GM23338 (cell line): ENCODE results near the gene COX15. TPM values are rescaled to one million over a fixed set of nuclear protein-coding genes. Genes with fewer than 3 reads are reported as not detected.

ENCODE experiments used
- ATAC-seq: fragments of 200-7000 bp; cut with Tn5 transposase; 3 replicates; pipeline ENCODE4 v1.9.1; 2020
- DNase-seq: peaks from one replicate; pipeline ENCODE4 v3.0.0-alpha.2; 2015; ENCODE audit warnings: low spot score
- H2AFZ ChIP-seq: fragments of 200-600 bp; sonication (generic); 2 replicates; pipeline ENCODE4 v1.8.0; 2016; ENCODE audit warnings: antibody characterized with exemption, mild to moderate bottlenecking, moderate library complexity
- H3F3A ChIP-seq: fragments of 200-600 bp; sonication (generic); replicated peaks from 2 replicates; pipeline ENCODE4 v1.8.0; 2017; ENCODE audit warnings: antibody characterized with exemption, mixed run types, low read depth
- H3K27ac ChIP-seq: fragments of 200-600 bp; sonication (generic); 2 replicates; pipeline ENCODE4 v1.6.1; 2016; ENCODE audit warnings: low read depth
- H3K27me3 ChIP-seq: fragments of 200-600 bp; sonication (generic); 2 replicates; pipeline ENCODE4 v1.8.0; 2016; ENCODE audit warnings: mild to moderate bottlenecking, mixed run types, moderate library complexity; ENCODE audit not compliant: insufficient read depth
- H3K36me3 ChIP-seq: fragments of 200-600 bp; sonication (generic); 2 replicates; pipeline ENCODE4 v1.8.0; 2016; ENCODE audit warnings: mild to moderate bottlenecking; ENCODE audit not compliant: insufficient read depth
- H3K4me1 ChIP-seq: fragments of 200-600 bp; sonication (generic); 2 replicates; pipeline ENCODE4 v1.8.0; 2016; ENCODE audit warnings: mild to moderate bottlenecking, moderate library complexity; ENCODE audit not compliant: insufficient read depth
- H3K4me2 ChIP-seq: fragments of 200-600 bp; sonication (generic); 2 replicates; pipeline ENCODE4 v1.7.1; 2017; ENCODE audit warnings: mixed run types
- H3K4me3 ChIP-seq: fragments of 200-600 bp; sonication (generic); 2 replicates; pipeline ENCODE4 v1.6.1; 2016; ENCODE audit warnings: mixed run types
- H3K79me2 ChIP-seq: fragments of 200-600 bp; sonication (generic); replicated peaks from 2 replicates; pipeline ENCODE4 v1.8.0; 2017; ENCODE audit warnings: mild to moderate bottlenecking; ENCODE audit not compliant: insufficient read depth
- H3K9me2 ChIP-seq: fragments of 200-600 bp; sonication (generic); 2 replicates; pipeline ENCODE4 v1.8.0; 2017; ENCODE audit not compliant: insufficient read depth
- H4K20me1 ChIP-seq: fragments of 200-600 bp; sonication (generic); replicated peaks from 2 replicates; pipeline ENCODE4 v1.8.0; 2017; ENCODE audit warnings: mild to moderate bottlenecking; ENCODE audit not compliant: insufficient read depth
- H3K27ac Mint-ChIP-seq: 2 replicates; pipeline ENCODE4 v1.8.0; 2020; ENCODE audit warnings: inconsistent platforms, mild to moderate bottlenecking, moderate library complexity, mixed read lengths
- H3K27me3 Mint-ChIP-seq: 3 replicates; pipeline ENCODE4 v1.8.0; 2022; ENCODE audit warnings: low read depth, mild to moderate bottlenecking, moderate library complexity, mixed read lengths, inconsistent platforms; ENCODE audit not compliant: insufficient read depth, poor library complexity
- H3K36me3 Mint-ChIP-seq: 3 replicates; pipeline ENCODE4 v1.8.0; 2021; ENCODE audit warnings: low read depth, mild to moderate bottlenecking, inconsistent platforms, moderate library complexity, mixed read lengths
- H3K4me1 Mint-ChIP-seq: 3 replicates; pipeline ENCODE4 v1.8.0; 2020; ENCODE audit warnings: mild to moderate bottlenecking, inconsistent platforms, mixed read lengths
- H3K4me3 Mint-ChIP-seq: 3 replicates; pipeline ENCODE4 v1.8.0; 2021; ENCODE audit warnings: moderate library complexity, mild to moderate bottlenecking, inconsistent platforms, mixed read lengths
- H3K9me3 Mint-ChIP-seq: 3 replicates; pipeline ENCODE4 v1.8.0; 2020; ENCODE audit warnings: moderate library complexity, mild to moderate bottlenecking, inconsistent platforms, mixed read lengths
- CREB1 ChIP-seq: fragments of 250-450 bp; sonication (Bioruptor Pico); IDR thresholded peaks from 2 replicates; pipeline ENCODE4 v1.5.0; 2020; ENCODE audit warnings: low read depth, mild to moderate bottlenecking, moderate library complexity
- EZH2phosphoT487 ChIP-seq: fragments of 200-600 bp; sonication (generic); IDR thresholded peaks from one replicate; pipeline ENCODE4 v1.8.1; 2018; ENCODE audit warnings: antibody characterized with exemption; ENCODE audit not compliant: unreplicated experiment
- JUNB ChIP-seq: IDR thresholded peaks from one replicate; pipeline ENCODE4 v1.6.1; 2016; ENCODE audit warnings: antibody characterized with exemption; ENCODE audit not compliant: unreplicated experiment
- ZNF331 ChIP-seq: fragments of 250-450 bp; sonication (Bioruptor Pico); IDR thresholded peaks from 2 replicates; pipeline ENCODE4 v1.5.0; 2020; ENCODE audit warnings: low read depth, mild to moderate bottlenecking, moderate library complexity
- polyA plus RNA-seq: library from polyadenylated mRNA; unstranded; fragments of >200 nt; fragmentation: Nextera tagmentation; extraction: Ambion mirVana; gene quantifications from 2 replicates; pipeline ENCODE4 v1.2.1, GENCODE V29; 2016
- total RNA-seq: library from RNA; depleted of rRNA; stranded (reverse); fragments of >200 nt; shearing (Covaris generic); gene quantifications from 2 replicates; pipeline ENCODE4 v1.2.3, GENCODE V29; 2014
- TF ChIP-seq, protein P1 (sequence below): fragments of 250-450 bp; sonication (Bioruptor Pico); IDR thresholded peaks from 2 replicates; pipeline ENCODE4 v1.5.0; 2020; ENCODE audit warnings: mild to moderate bottlenecking, moderate library complexity
- TF ChIP-seq, protein P2 (sequence below), 2 experiments: fragments of 200-600 bp in 1 of 2; sonication (generic) in 1 of 2; conservative IDR thresholded peaks; 2 replicates each; pipeline versions ENCODE4 v1.5.1 to v1.6.1; 2016 to 2017; ENCODE audit warnings: antibody characterized with exemption in 2 of 2, low read depth in 2 of 2, mild to moderate bottlenecking in 2 of 2, moderate library complexity in 1 of 2

Gene COX15
- total and polyA plus RNA-seq, 2 experiments from 2014 or later = 22.3 to 38.1 TPM

DNA sequence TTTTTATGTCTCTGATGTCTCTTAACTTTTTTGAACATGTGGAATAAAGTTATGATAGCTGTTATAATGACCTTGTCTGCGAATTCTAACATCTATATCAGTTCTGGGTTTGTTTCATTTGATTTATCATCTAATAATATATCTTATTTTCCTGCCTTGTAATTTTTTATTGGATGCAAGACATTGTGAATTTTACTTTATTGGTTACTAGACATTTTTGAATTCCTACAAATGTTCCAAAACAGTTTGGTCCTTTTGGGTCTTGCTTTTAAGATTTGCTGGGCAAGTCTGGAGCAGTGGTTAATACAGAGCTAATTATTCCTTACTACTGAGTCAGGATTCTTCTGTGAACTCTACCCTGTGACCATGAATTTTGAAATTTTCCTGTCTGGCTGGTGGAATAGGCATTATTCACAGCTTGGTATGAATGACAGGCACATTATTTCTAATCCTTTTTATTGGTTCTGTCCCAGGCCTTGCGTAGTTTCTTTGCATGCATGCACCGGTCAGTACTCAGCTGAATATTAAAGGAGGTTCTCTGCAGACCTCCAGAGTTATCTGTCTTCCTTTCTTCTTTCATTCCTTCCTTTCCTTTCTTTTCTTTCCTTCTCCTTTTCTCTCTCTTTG is 9.1 kb upstream of the COX15 start (continued):
- TF ChIP-seq, protein P1, sequence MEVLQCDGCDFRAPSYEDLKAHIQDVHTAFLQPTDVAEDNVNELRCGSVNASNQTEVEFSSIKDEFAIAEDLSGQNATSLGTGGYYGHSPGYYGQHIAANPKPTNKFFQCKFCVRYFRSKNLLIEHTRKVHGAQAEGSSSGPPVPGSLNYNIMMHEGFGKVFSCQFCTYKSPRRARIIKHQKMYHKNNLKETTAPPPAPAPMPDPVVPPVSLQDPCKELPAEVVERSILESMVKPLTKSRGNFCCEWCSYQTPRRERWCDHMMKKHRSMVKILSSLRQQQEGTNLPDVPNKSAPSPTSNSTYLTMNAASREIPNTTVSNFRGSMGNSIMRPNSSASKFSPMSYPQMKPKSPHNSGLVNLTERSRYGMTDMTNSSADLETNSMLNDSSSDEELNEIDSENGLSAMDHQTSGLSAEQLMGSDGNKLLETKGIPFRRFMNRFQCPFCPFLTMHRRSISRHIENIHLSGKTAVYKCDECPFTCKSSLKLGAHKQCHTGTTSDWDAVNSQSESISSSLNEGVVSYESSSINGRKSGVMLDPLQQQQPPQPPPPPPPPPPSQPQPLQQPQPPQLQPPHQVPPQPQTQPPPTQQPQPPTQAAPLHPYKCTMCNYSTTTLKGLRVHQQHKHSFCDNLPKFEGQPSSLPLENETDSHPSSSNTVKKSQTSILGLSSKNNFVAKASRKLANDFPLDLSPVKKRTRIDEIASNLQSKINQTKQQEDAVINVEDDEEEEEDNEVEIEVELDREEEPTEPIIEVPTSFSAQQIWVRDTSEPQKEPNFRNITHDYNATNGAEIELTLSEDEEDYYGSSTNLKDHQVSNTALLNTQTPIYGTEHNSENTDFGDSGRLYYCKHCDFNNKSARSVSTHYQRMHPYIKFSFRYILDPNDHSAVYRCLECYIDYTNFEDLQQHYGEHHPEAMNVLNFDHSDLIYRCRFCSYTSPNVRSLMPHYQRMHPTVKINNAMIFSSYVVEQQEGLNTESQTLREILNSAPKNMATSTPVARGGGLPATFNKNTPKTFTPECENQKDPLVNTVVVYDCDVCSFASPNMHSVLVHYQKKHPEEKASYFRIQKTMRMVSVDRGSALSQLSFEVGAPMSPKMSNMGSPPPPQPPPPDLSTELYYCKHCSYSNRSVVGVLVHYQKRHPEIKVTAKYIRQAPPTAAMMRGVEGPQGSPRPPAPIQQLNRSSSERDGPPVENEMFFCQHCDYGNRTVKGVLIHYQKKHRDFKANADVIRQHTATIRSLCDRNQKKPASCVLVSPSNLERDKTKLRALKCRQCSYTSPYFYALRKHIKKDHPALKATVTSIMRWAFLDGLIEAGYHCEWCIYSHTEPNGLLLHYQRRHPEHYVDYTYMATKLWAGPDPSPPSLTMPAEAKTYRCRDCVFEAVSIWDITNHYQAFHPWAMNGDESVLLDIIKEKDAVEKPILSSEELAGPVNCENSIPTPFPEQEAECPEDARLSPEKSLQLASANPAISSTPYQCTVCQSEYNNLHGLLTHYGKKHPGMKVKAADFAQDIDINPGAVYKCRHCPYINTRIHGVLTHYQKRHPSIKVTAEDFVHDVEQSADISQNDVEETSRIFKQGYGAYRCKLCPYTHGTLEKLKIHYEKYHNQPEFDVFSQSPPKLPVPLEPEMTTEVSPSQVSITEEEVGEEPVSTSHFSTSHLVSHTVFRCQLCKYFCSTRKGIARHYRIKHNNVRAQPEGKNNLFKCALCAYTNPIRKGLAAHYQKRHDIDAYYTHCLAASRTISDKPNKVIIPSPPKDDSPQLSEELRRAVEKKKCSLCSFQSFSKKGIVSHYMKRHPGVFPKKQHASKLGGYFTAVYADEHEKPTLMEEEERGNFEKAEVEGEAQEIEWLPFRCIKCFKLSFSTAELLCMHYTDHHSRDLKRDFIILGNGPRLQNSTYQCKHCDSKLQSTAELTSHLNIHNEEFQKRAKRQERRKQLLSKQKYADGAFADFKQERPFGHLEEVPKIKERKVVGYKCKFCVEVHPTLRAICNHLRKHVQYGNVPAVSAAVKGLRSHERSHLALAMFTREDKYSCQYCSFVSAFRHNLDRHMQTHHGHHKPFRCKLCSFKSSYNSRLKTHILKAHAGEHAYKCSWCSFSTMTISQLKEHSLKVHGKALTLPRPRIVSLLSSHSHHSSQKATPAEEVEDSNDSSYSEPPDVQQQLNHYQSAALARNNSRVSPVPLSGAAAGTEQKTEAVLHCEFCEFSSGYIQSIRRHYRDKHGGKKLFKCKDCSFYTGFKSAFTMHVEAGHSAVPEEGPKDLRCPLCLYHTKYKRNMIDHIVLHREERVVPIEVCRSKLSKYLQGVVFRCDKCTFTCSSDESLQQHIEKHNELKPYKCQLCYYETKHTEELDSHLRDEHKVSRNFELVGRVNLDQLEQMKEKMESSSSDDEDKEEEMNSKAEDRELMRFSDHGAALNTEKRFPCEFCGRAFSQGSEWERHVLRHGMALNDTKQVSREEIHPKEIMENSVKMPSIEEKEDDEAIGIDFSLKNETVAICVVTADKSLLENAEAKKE = no peak

DNA sequence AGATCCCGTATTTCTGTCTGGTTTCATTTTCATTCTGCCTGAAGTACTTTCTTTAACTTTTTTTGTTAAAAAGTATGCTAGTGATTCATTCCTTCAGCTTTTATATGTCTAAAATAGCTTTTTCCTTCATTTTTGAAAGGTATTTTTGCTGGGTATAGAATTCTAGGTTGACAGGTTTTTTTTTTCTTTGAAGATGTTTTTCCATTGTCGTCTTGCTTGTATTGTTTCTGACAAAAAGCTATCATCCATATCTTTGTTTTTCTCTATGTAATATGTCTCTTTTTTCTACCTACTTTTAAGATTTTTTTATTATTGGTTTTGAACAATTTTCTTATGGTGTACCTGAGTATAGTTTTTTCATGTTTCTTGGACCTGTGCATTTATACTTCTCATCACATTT is 8.3 kb upstream of the COX15 start:
- ATAC-seq (no peak), DNase-seq (no peak)
- Histone ChIP-seq H3K4me3 (no peak overlapping the region), H3F3A (no peaks in the 10 kb centered on the region), H3K79me2 (peaks cover 4% of the 10 kb centered on the region; the same call in 1 of the 2 replicates), H4K20me1 (peaks cover 10% of the 10 kb centered on the region; the same call in 1 of the 2 replicates), H2AFZ (no peak overlapping the region), H3K36me3 (peaks cover 81% of the 10 kb centered on the region), H3K4me2 (no peak overlapping the region), H3K27ac (no peak overlapping the region), H3K27me3 (no peaks in the 10 kb centered on the region), H3K4me1 (no peaks in the 10 kb centered on the region), H3K9me2 (no peaks in the 10 kb centered on the region)
- Mint-ChIP-seq H3K9me3 (no peaks in the 10 kb centered on the region; the same call in 2 of the 3 replicates), H3K36me3 (peaks cover 79% of the 10 kb centered on the region), H3K4me3 (no peak overlapping the region), H3K27me3 (peaks cover 1% of the 10 kb centered on the region), H3K27ac (no peak overlapping the region), H3K4me1 (no peaks in the 10 kb centered on the region)
- TF ChIP-seq, protein P2, sequence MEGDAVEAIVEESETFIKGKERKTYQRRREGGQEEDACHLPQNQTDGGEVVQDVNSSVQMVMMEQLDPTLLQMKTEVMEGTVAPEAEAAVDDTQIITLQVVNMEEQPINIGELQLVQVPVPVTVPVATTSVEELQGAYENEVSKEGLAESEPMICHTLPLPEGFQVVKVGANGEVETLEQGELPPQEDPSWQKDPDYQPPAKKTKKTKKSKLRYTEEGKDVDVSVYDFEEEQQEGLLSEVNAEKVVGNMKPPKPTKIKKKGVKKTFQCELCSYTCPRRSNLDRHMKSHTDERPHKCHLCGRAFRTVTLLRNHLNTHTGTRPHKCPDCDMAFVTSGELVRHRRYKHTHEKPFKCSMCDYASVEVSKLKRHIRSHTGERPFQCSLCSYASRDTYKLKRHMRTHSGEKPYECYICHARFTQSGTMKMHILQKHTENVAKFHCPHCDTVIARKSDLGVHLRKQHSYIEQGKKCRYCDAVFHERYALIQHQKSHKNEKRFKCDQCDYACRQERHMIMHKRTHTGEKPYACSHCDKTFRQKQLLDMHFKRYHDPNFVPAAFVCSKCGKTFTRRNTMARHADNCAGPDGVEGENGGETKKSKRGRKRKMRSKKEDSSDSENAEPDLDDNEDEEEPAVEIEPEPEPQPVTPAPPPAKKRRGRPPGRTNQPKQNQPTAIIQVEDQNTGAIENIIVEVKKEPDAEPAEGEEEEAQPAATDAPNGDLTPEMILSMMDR (conservative IDR thresholded peaks at IDR 0.05; ENCODE audit: low read depth in 2 of 2) = no peak
- TF ChIP-seq JUNB (no peak), CREB1 (CRISPR knock-in tag) (no peak), ZNF331 (CRISPR knock-in tag) (no peak), EZH2phosphoT487 (no peak)
- TF ChIP-seq, protein P1 = no peak
